ENCODE data around the gene GNAQ. TPM values are rescaled to one million over a fixed set of nuclear protein-coding genes. Genes with fewer than 3 reads are reported as not detected.
"Not testable (repeated sequence)": the region's sequence is repeated elsewhere in the genome, so short reads cannot be mapped to it uniquely, and the experiment has no call there.

Gene GNAQ
- total RNA-seq, 6 experiments from 2014 or later, result 41.6 to 45.8 (median 44.3) TPM

- no peaks in the 10 kb centered on the region for H3K36me3 Mint-ChIP-seq (ENCODE audit: low read depth)
- H3K27ac Mint-ChIP-seq, result no peak overlapping the region
- H3K27me3 Mint-ChIP-seq (ENCODE audit: insufficient read depth), result no peaks in the 10 kb centered on the region; the same call in 1 of the 2 replicates
- TF ChIP-seq CTCF (IDR thresholded peaks at IDR 0.05), result peak; percentile 87
- no peak overlapping the region for H3K4me3 Mint-ChIP-seq
- DNase-seq, result peak; percentile 53
- peaks cover 2% of the 10 kb centered on the region for H3K4me1 Mint-ChIP-seq (ENCODE audit: low read depth)
- no peaks in the 10 kb centered on the region for H3K9me3 Mint-ChIP-seq
These were observed 266.5 kb downstream of the GNAQ start for GRCh38 chr9:77764894-77765780.

- no peak for DNase-seq
- Mint-ChIP-seq H3K27me3 (ENCODE audit: insufficient read depth) (no peaks in the 10 kb centered on the region), H3K4me1 (ENCODE audit: low read depth) (no peaks in the 10 kb centered on the region), H3K27ac (no peak overlapping the region), H3K9me3 (no peaks in the 10 kb centered on the region), H3K4me3 (no peak overlapping the region), H3K36me3 (ENCODE audit: low read depth) (no peaks in the 10 kb centered on the region)
- TF ChIP-seq CTCF (IDR thresholded peaks at IDR 0.05), result no peak
These were observed 268.0 kb downstream of the GNAQ start for GRCh38 chr9:77763566-77763965.

GRCh38 chr9:77760919-77761318 is 270.7 kb downstream of the GNAQ start:
- DNase-seq; H3K27ac Mint-ChIP-seq; H3K27me3 Mint-ChIP-seq (ENCODE audit: insufficient read depth); H3K9me3 Mint-ChIP-seq; H3K4me3 Mint-ChIP-seq; H3K4me1 Mint-ChIP-seq (ENCODE audit: low read depth): not testable (repeated sequence)
- H3K36me3 Mint-ChIP-seq (ENCODE audit: low read depth), result peaks cover 16% of the 10 kb centered on the region

GRCh38 chr9:77759391-77759790 is 272.2 kb downstream of the GNAQ start:
- no peak for DNase-seq
- Mint-ChIP-seq H3K27ac (no peak overlapping the region), H3K9me3 (no peaks in the 10 kb centered on the region), H3K36me3 (ENCODE audit: low read depth) (peaks cover 21% of the 10 kb centered on the region), H3K27me3 (ENCODE audit: insufficient read depth) (no peaks in the 10 kb centered on the region), H3K4me1 (ENCODE audit: low read depth) (no peaks in the 10 kb centered on the region), H3K4me3 (no peak overlapping the region)
- TF ChIP-seq CTCF (IDR thresholded peaks at IDR 0.05), result no peak

GRCh38 chr9:77756449-77756848 is 275.2 kb downstream of the GNAQ start:
- DNase-seq, result no peak
- peaks cover 24% of the 10 kb centered on the region for H3K4me1 Mint-ChIP-seq (ENCODE audit: low read depth)
- TF ChIP-seq CTCF (IDR thresholded peaks at IDR 0.05), result no peak
- peaks cover 21% of the 10 kb centered on the region for H3K36me3 Mint-ChIP-seq (ENCODE audit: low read depth)
- H3K9me3 Mint-ChIP-seq, result no peaks in the 10 kb centered on the region
- H3K27ac Mint-ChIP-seq, result no peak overlapping the region
- no peak overlapping the region for H3K4me3 Mint-ChIP-seq
- no peaks in the 10 kb centered on the region for H3K27me3 Mint-ChIP-seq (ENCODE audit: insufficient read depth)

- peaks cover 44% of the 10 kb centered on the region for H3K4me1 Mint-ChIP-seq (ENCODE audit: low read depth)
- H3K27ac Mint-ChIP-seq, result peak overlapping the region; percentile 44; the same call in 1 of the 2 replicates
- no peaks in the 10 kb centered on the region for H3K27me3 Mint-ChIP-seq (ENCODE audit: insufficient read depth)
- no peak for TF ChIP-seq CTCF (IDR thresholded peaks at IDR 0.05)
- H3K4me3 Mint-ChIP-seq, result no peak overlapping the region
- no peak for DNase-seq
- H3K9me3 Mint-ChIP-seq, result no peaks in the 10 kb centered on the region
- H3K36me3 Mint-ChIP-seq (ENCODE audit: low read depth), result peaks cover 21% of the 10 kb centered on the region
These were observed 278.4 kb downstream of the GNAQ start for GRCh38 chr9:77753180-77753579.

Measured in HFFc6 (cell line).